ENCODE data around the gene BTF3.

Gene BTF3

DNA sequence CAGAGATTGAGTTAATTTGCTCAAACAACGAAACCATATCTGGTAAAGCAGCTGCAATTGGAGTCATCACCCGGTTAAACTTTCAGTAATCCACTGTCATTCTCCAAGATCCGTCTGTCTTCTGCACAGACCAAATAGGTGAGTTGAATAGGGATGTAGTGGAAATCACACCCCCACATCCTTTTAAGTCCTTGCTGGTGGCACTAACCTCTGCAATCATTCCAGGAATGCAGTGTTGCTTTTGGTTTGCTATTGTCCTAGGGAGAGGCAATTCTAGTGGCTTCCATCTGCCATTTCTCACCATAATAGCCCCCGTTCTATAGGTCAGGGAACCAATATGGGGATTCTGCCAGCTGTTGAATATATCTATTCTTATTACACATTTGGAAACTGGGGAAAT, 14.6 kb upstream of the BTF3 start:
- Histone ChIP-seq H2AFZ (ENCODE audit: low read depth, low read length) (no peak overlapping the region), H3K27me3 (ENCODE audit: insufficient read depth, low read length, poor library complexity) (peaks cover 3% of the 10 kb centered on the region), H4K20me1 (ENCODE audit: insufficient read depth, low read length) (no peaks in the 10 kb centered on the region), H3K4me2 (ENCODE audit: insufficient read depth, low read length) (no peak overlapping the region), H3K4me3 (ENCODE audit: low read depth in 1 of 2, low read length in 2 of 2) (no peak overlapping the region), H3K9ac (ENCODE audit: low read depth, low read length) (no peak overlapping the region), H3K9me3 (ENCODE audit: insufficient read depth, low read length, severe bottlenecking) (no peaks in the 10 kb centered on the region), H3K36me3 (ENCODE audit: insufficient read depth, low read length) (no peaks in the 10 kb centered on the region), H3K4me1 (ENCODE audit: insufficient read depth, low read length) (no peaks in the 10 kb centered on the region), H3K27ac (ENCODE audit: low read length) (no peak overlapping the region), H3K79me2 (ENCODE audit: insufficient read depth, low read length) (no peaks in the 10 kb centered on the region)
- ATAC-seq (ENCODE audit: insufficient read depth, low read depth): no peak
- TF ChIP-seq EZH2 (IDR thresholded peaks at IDR 0.05; ENCODE audit: borderline replicate concordance, low read depth, low read length, severe bottlenecking): no peak
- TF ChIP-seq, protein P1, sequence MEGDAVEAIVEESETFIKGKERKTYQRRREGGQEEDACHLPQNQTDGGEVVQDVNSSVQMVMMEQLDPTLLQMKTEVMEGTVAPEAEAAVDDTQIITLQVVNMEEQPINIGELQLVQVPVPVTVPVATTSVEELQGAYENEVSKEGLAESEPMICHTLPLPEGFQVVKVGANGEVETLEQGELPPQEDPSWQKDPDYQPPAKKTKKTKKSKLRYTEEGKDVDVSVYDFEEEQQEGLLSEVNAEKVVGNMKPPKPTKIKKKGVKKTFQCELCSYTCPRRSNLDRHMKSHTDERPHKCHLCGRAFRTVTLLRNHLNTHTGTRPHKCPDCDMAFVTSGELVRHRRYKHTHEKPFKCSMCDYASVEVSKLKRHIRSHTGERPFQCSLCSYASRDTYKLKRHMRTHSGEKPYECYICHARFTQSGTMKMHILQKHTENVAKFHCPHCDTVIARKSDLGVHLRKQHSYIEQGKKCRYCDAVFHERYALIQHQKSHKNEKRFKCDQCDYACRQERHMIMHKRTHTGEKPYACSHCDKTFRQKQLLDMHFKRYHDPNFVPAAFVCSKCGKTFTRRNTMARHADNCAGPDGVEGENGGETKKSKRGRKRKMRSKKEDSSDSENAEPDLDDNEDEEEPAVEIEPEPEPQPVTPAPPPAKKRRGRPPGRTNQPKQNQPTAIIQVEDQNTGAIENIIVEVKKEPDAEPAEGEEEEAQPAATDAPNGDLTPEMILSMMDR (IDR thresholded peaks at IDR 0.05; ENCODE audit: borderline replicate concordance, extremely low read depth, low read length, poor library complexity, severe bottlenecking): no peak
- no peak for DNase-seq

DNA sequence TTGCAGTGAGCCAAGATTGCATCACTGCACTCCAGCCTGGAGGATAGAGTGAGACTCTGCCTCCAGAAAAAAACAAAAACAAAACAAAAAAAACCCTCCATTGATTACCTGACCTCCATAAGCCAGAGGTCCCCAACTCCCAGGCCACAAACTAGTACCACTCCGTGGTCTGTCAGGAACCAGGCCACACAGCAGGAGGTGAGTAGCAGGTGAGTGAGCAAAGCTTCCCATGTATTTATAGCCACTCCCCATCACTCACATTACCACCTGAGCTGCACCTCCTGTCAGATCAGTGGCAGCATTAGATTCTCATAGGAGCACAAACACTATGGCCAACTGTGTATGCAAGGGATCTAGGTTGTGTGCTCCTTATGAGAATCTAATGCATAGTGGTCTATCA, 13.7 kb upstream of the BTF3 start:
- ATAC-seq (ENCODE audit: insufficient read depth, low read depth): no peak

GRCh38 chr5:73485715-73486114, 12.5 kb upstream of the BTF3 start:
- H3K36me3 ChIP-seq (ENCODE audit: insufficient read depth, low read length): no peaks in the 10 kb centered on the region
- H3K27ac ChIP-seq (ENCODE audit: low read length): no peak overlapping the region
- no peak for ATAC-seq (ENCODE audit: insufficient read depth, low read depth)
- no peak overlapping the region for H3K4me2 ChIP-seq (ENCODE audit: insufficient read depth, low read length)
- no peak overlapping the region for H3K9ac ChIP-seq (ENCODE audit: low read depth, low read length)
- H3K4me3 ChIP-seq (ENCODE audit: low read depth in 1 of 2, low read length in 2 of 2): no peak overlapping the region
- H4K20me1 ChIP-seq (ENCODE audit: insufficient read depth, low read length): no peaks in the 10 kb centered on the region
- peaks cover 3% of the 10 kb centered on the region for H3K27me3 ChIP-seq (ENCODE audit: insufficient read depth, low read length, poor library complexity)
- TF ChIP-seq, protein P1 (IDR thresholded peaks at IDR 0.05; ENCODE audit: borderline replicate concordance, extremely low read depth, low read length, poor library complexity, severe bottlenecking): no peak
- TF ChIP-seq EZH2 (IDR thresholded peaks at IDR 0.05; ENCODE audit: borderline replicate concordance, low read depth, low read length, severe bottlenecking): no peak
- no peaks in the 10 kb centered on the region for H3K9me3 ChIP-seq (ENCODE audit: insufficient read depth, low read length, severe bottlenecking)
- no peaks in the 10 kb centered on the region for H3K4me1 ChIP-seq (ENCODE audit: insufficient read depth, low read length)
- DNase-seq: no peak
- no peak overlapping the region for H2AFZ ChIP-seq (ENCODE audit: low read depth, low read length)
- H3K79me2 ChIP-seq (ENCODE audit: insufficient read depth, low read length): no peaks in the 10 kb centered on the region

More for the DNA sequence above, 13.7 kb upstream of the BTF3 start:
- Histone ChIP-seq H2AFZ (ENCODE audit: low read depth, low read length) (no peak overlapping the region), H3K9ac (ENCODE audit: low read depth, low read length) (no peak overlapping the region), H3K4me1 (ENCODE audit: insufficient read depth, low read length) (no peaks in the 10 kb centered on the region), H3K36me3 (ENCODE audit: insufficient read depth, low read length) (no peaks in the 10 kb centered on the region), H3K27me3 (ENCODE audit: insufficient read depth, low read length, poor library complexity) (peaks cover 3% of the 10 kb centered on the region), H3K9me3 (ENCODE audit: insufficient read depth, low read length, severe bottlenecking) (no peaks in the 10 kb centered on the region), H3K27ac (ENCODE audit: low read length) (no peak overlapping the region), H3K79me2 (ENCODE audit: insufficient read depth, low read length) (no peaks in the 10 kb centered on the region), H4K20me1 (ENCODE audit: insufficient read depth, low read length) (no peaks in the 10 kb centered on the region), H3K4me3 (ENCODE audit: low read depth in 1 of 2, low read length in 2 of 2) (no peak overlapping the region), H3K4me2 (ENCODE audit: insufficient read depth, low read length) (no peak overlapping the region)
- DNase-seq: no peak
- TF ChIP-seq, protein P1 (IDR thresholded peaks at IDR 0.05; ENCODE audit: borderline replicate concordance, extremely low read depth, low read length, poor library complexity, severe bottlenecking): no peak

Data from DND-41 (cell line).